Spleen (tissue), 11 donors: Measurements from ENCODE around the gene INHBB. TPM values are rescaled to one million over a fixed set of nuclear protein-coding genes. Genes with fewer than 3 reads are reported as not detected.

ENCODE experiments used
- DNase-seq: peaks from one replicate; pipeline ENCODE4 v3.0.0-alpha.2; 2020
- H3K27ac ChIP-seq, 8 donors: fragments of 200-600 bp; sonication (generic) in 7 of 8; 1 replicate in 4 of 8; 2 replicates in 4 of 8; pipeline versions ENCODE4 v1.5.0 to v1.8.0; 2016 to 2021; ENCODE audit warnings: inconsistent platforms in 4 of 8, mild to moderate bottlenecking in 4 of 8, moderate library complexity in 1 of 8
- H3K27me3 ChIP-seq, 7 donors: fragments of 200-600 bp; sonication (generic) in 6 of 7; replicated peaks in 1 of 7; 1 replicate in 4 of 7; 2 replicates in 3 of 7; pipeline versions ENCODE4 v1.5.0 to v1.8.0; 2016 to 2021; ENCODE audit warnings: inconsistent platforms in 3 of 7, mild to moderate bottlenecking in 1 of 7
- H3K36me3 ChIP-seq, 6 donors: fragments of 200-600 bp; sonication (generic) in 5 of 6; 1 replicate in 4 of 6; 2 replicates in 2 of 6; pipeline versions ENCODE4 v1.5.0 to v1.8.0; 2016 to 2021; ENCODE audit warnings: inconsistent platforms in 2 of 6
- H3K4me1 ChIP-seq, 6 donors: fragments of 200-600 bp; sonication (generic) in 5 of 6; 1 replicate in 3 of 6; 2 replicates in 3 of 6; pipeline versions ENCODE4 v1.5.0 to v1.8.0; 2016 to 2021; ENCODE audit warnings: inconsistent platforms in 3 of 6
- H3K4me3 ChIP-seq, 8 donors: fragments of 200-600 bp; sonication (generic) in 7 of 8; 1 replicate in 4 of 8; 2 replicates in 4 of 8; pipeline versions ENCODE4 v1.5.0 to v1.8.0; 2016 to 2021; ENCODE audit warnings: inconsistent platforms in 4 of 8, mild to moderate bottlenecking in 4 of 8, moderate library complexity in 2 of 8
- H3K9me3 ChIP-seq, 8 donors: fragments of 200-600 bp; sonication (generic) in 7 of 8; 1 replicate in 4 of 8; 2 replicates in 4 of 8; pipeline versions ENCODE4 v1.5.0 to v1.8.0; 2016 to 2021; ENCODE audit warnings: inconsistent platforms in 4 of 8
- CTCF ChIP-seq, 11 experiments: fragments of 200-600 bp in 7 of 11; fragments of 450-650 bp in 4 of 11; sonication (generic) in 4 of 11; IDR thresholded peaks in 8 of 11; conservative IDR thresholded peaks in 3 of 11; 1 replicate in 7 of 11; 2 replicates in 4 of 11; pipeline versions ENCODE4 v1.4.0 to v1.8.0; 2016 to 2021; ENCODE audit warnings: antibody characterized with exemption in 11 of 11, inconsistent platforms in 4 of 11, mild to moderate bottlenecking in 1 of 11
- POLR2A ChIP-seq, 3 donors: fragments of 450-650 bp; IDR thresholded peaks; one replicate each; pipeline ENCODE4 v1.5.1; 2017; ENCODE audit warnings: antibody characterized with exemption in 3 of 3, mild to moderate bottlenecking in 1 of 3
- POLR2AphosphoS5 ChIP-seq, 3 donors: sonication (generic); formaldehyde crosslinking; IDR thresholded peaks; one replicate each; pipeline ENCODE4 v1.5.1; 2017; ENCODE audit warnings: antibody characterized with exemption in 3 of 3
- WGBS, 5 donors: extraction: QIAGEN DNeasy Blood & Tissue Kit in 3 of 5; methylation state at CpG; one replicate each; pipeline versions ENCODE4 v1.1.5 to v1.1.7; 2013 to 2018; 5-methylcytosine and 5-hydroxymethylcytosine counted together
- intact Hi-C: fragments of 100-400 bp; cut with DNase I; formaldehyde crosslinking; loops from one replicate; pipeline ENCODE4 v1.15.0; 2023; ENCODE audit warnings: low total_unique reads
- polyA plus RNA-seq, 3 donors: library from polyadenylated mRNA; stranded (reverse); fragments of 200-250 nt; gene quantifications; one replicate each; pipeline ENCODE4 v1.2.1, GENCODE V29; 2013
- total RNA-seq, 7 donors: library from RNA; depleted of rRNA in 3 of 7; stranded (reverse); fragments of >200 nt in 3 of 7; fragmentation: NEBNext Ultra II Directional in 4 of 7; extraction: Animal tissue kit (Norgen Biotek cat#: 25700) in 4 of 7; gene quantifications; one replicate each; pipeline versions ENCODE4 v1.1.0 to v1.2.1, GENCODE V29; 2016 to 2021
- donor health status: healthy with polysubstance abuse.
- donor health status: DM: no; HTN: no; CAD: no; lungs with moderate emphysema.
- donor health status: DM: no; HTN: no; CAD: no.
- donor health status: Bipolar disorder and iron deficiency.
- donor health status: healthy.
- donor health status: DM: no; HTN: no; CAD: no.
- donor health status: DM: yes; HTN: yes; CAD: no.

Gene INHBB
- total and polyA plus RNA-seq, 10 donors, result 0.26 to 1.5 (median 0.67) TPM

DNA sequence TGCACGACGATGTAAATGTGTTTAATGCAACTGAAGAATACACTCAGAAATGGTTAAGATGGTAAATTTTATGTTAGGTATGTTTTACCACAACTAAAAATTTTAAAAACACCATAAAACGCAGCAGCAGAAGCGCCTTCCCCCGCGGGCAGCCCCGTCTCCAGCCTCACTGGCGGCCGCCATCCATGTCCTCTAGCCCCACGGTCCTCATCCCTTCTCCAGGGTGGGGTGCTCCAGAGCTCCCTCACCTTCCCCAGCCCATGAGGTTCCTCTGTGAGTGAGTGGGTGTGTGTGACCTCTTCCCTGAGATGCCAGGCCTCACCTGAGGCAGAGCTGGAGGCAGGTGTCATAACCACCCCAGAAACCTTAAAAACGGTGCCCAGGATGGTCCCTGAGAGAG lies 17.0 kb downstream of the INHBB start:
- Histone ChIP-seq H3K9me3 (no peaks in the 10 kb centered on the region), H3K27me3 (peaks cover 0 to 31% (median 0%) of the 10 kb centered on the region in 7 donors), H3K4me1 (no peaks in the 10 kb centered on the region), H3K36me3 (no peaks in the 10 kb centered on the region), H3K27ac (no peak overlapping the region), H3K4me3 (no peak overlapping the region)
- intact Hi-C loops, result no loop called here
- DNase-seq, result no peak
- WGBS, 5 donors, result 85 to 94% (median 89%) methylated on average over 11 of the region's 11 CpGs
- TF ChIP-seq POLR2A (IDR thresholded peaks at IDR 0.05), result no peak
- TF ChIP-seq CTCF (IDR thresholded peaks at IDR 0.05 in 8 of 11, conservative IDR thresholded peaks at IDR 0.05 in 3 of 11), result no peak
- no peak for TF ChIP-seq POLR2AphosphoS5 (IDR thresholded peaks at IDR 0.05)

DNA sequence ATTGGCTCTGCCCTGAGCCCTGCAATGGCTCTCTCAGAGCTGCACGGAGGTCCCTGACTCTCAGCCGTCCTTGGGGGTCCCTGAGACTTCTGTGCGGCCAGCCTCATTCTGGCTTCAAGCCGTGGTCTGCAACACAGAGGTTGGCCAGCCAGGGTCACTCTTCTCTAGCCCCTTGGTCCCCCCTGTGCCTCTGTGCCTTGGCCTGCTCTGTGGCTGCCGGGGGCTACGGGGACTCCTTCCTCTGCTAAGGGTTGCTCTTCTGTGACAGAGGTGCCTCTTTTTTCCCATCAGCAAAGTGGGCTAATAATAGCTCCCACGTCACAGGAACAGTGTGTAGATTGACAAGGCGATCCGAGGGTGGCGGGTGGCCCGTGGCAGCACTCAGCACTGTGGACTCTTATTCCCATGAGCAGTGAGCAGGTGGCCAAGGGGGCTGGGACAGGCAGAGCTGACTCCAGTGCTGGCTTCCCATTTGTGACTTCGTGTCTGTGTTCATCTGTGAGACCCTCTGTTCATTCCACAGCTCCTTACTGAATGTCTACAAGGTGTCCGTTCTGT lies 19.4 kb downstream of the INHBB start:
- WGBS, 5 donors, result 81 to 85% (median 82%) methylated on average over 9 to 13 of the region's 13 CpGs
- Histone ChIP-seq H3K27me3 (peaks cover 0 to 14% (median 0%) of the 10 kb centered on the region in 7 donors), H3K36me3 (no peaks in the 10 kb centered on the region), H3K9me3 (no peaks in the 10 kb centered on the region), H3K27ac (no peak overlapping the region), H3K4me3 (no peak overlapping the region), H3K4me1 (no peaks in the 10 kb centered on the region)
- intact Hi-C loops, result no loop called here
- TF ChIP-seq POLR2A (IDR thresholded peaks at IDR 0.05) (no peak), POLR2AphosphoS5 (IDR thresholded peaks at IDR 0.05) (no peak), CTCF (IDR thresholded peaks at IDR 0.05 in 8 of 11, conservative IDR thresholded peaks at IDR 0.05 in 3 of 11) (no peak)
- DNase-seq, result no peak

- WGBS, 5 donors, result 81 to 94% (median 91%) methylated on average over 8 to 11 of the region's 11 CpGs
- H3K27me3 ChIP-seq, result peaks cover 0 to 15% (median 0%) of the 10 kb centered on the region in 7 donors
- no peaks in the 10 kb centered on the region for H3K4me1 ChIP-seq
- H3K36me3 ChIP-seq, result no peaks in the 10 kb centered on the region
- H3K4me3 ChIP-seq, result no peak overlapping the region
- H3K27ac ChIP-seq, result no peak overlapping the region
- TF ChIP-seq CTCF (IDR thresholded peaks at IDR 0.05 in 8 of 11, conservative IDR thresholded peaks at IDR 0.05 in 3 of 11) (no peak), POLR2A (IDR thresholded peaks at IDR 0.05) (no peak), POLR2AphosphoS5 (IDR thresholded peaks at IDR 0.05) (no peak)
- intact Hi-C loops, result no loop called here
- no peaks in the 10 kb centered on the region for H3K9me3 ChIP-seq
- DNase-seq, result no peak
These were observed 20.8 kb downstream of the INHBB start for GRCh38 chr2:120366698-120367097.

DNA sequence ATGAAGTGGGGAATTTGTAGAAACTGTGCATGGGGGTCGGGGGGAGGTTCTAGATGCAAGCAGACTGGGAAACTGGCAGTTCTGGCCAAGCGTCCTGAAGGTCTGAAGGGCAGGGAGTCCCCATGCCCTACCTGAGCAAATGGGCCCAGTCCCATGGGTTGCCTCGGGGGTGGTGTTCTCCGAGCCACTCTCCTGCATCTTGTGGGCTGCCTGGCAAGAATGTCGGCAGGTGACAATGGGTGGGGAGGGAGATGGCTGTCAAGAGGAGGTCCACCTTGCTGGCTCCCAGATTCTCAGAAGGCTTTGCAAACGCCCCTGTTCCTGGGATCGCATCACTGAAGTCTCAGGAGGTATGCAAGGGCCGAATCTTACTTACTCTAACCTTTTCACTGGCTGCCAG lies 21.3 kb downstream of the INHBB start:
- intact Hi-C loops, result no loop called here
- no peaks in the 10 kb centered on the region for H3K4me1 ChIP-seq
- H3K27ac ChIP-seq, result no peak overlapping the region
- TF ChIP-seq POLR2A (IDR thresholded peaks at IDR 0.05), result no peak
- no peak for TF ChIP-seq CTCF (IDR thresholded peaks at IDR 0.05 in 8 of 11, conservative IDR thresholded peaks at IDR 0.05 in 3 of 11)
- no peak for TF ChIP-seq POLR2AphosphoS5 (IDR thresholded peaks at IDR 0.05)
- H3K4me3 ChIP-seq, result no peak overlapping the region
- peaks cover 0 to 20% (median 0%) of the 10 kb centered on the region in 7 donors for H3K27me3 ChIP-seq
- DNase-seq, result no peak
- H3K9me3 ChIP-seq, result no peaks in the 10 kb centered on the region
- no peaks in the 10 kb centered on the region for H3K36me3 ChIP-seq
- WGBS, 5 donors, result 67 to 80% (median 76%) methylated on average over 8 of the region's 8 CpGs
